HCT116 (cell line): ENCODE measurements around the gene TMCC1. TPM values are rescaled to one million over a fixed set of nuclear protein-coding genes. Genes with fewer than 3 reads are reported as not detected.

Experiments used
- ATAC-seq: fragments of 200-7000 bp; cut with Tn5 transposase; 2 replicates; pipeline ENCODE4 v1.9.1; 2020; ENCODE audit warnings: mild to moderate bottlenecking, moderate library complexity
- BruUV-seq: library from RNA; stranded (reverse); fragments of 400-500 nt; replicated peaks from 2 replicates; lab custom pipeline; 2021; lab: Mats Ljungman, UMichigan
- CTCF ChIA-PET: fragments of 300-600 bp; sonication (Branson Sonifier 250); formaldehyde crosslinking; loops from one replicate; lab custom pipeline; 2021; ENCODE audit warnings: antibody characterized with exemption; lab: Charles Lee
- POLR2A ChIA-PET: fragments of 300-600, 350-600 bp; sonication (Branson Sonifier 250); formaldehyde crosslinking; loops from one replicate; lab custom pipeline; 2021; ENCODE audit warnings: antibody characterized with exemption; lab: Charles Lee
- RAD21 ChIA-PET, 2 experiments: fragments of 300-600 bp; sonication (Branson Sonifier 250); formaldehyde crosslinking; loops; one replicate each; lab custom pipeline; 2023; ENCODE audit warnings: low total read pairs in 2 of 2; ENCODE audit not compliant: uncharacterized antibody in 2 of 2, unreplicated experiment in 2 of 2, low non-redundant PET in 1 of 2; lab: Charles Lee
- DNase-seq: peaks from one replicate; pipeline ENCODE4 v3.0.0-alpha.2; 2010; ENCODE audit warnings: low read depth, low spot score
- H2AFZ ChIP-seq: fragments of 200-600 bp; shearing (Covaris generic), sonication (generic); 2 replicates; pipeline ENCODE4 v1.6.1; 2017; ENCODE audit warnings: low read depth, mixed run types, mixed read lengths, antibody characterized with exemption, low read length; ENCODE audit not compliant: poor library complexity, severe bottlenecking
- H3K27ac ChIP-seq: 2 replicates; pipeline ENCODE4 v1.5.1; 2012; ENCODE audit warnings: low read depth, low read length
- H3K27me3 ChIP-seq: fragments of 200-600 bp; sonication (generic); 2 replicates; pipeline ENCODE4 v1.6.1; 2016; ENCODE audit warnings: mixed run types, low read length, mixed read lengths; ENCODE audit not compliant: insufficient read depth
- H3K36me3 ChIP-seq, 2 experiments: fragments of 200-500 bp in 1 of 2; fragments of 200-600 bp in 1 of 2; sonication (Bioruptor generic) in 1 of 2; sonication (generic) in 1 of 2; 2 replicates each; pipeline versions ENCODE4 v1.5.1 to v1.6.1; 2014 to 2016; ENCODE audit warnings: low read length in 2 of 2, inconsistent platforms in 1 of 2, mixed read lengths in 1 of 2, mixed run types in 1 of 2; ENCODE audit not compliant: insufficient read depth in 2 of 2, control insufficient read depth in 1 of 2
- H3K4me1 ChIP-seq, 2 experiments: fragments of 200-600 bp in 1 of 2; sonication (generic) in 1 of 2; 2 replicates each; pipeline versions ENCODE4 v1.5.1 to v1.6.1; 2012 to 2017; ENCODE audit warnings: low read length in 2 of 2, inconsistent platforms in 1 of 2, mild to moderate bottlenecking in 1 of 2, mixed read lengths in 1 of 2, mixed run types in 1 of 2, moderate library complexity in 1 of 2; ENCODE audit not compliant: insufficient read depth in 2 of 2, control insufficient read depth in 1 of 2
- H3K4me2 ChIP-seq: fragments of 200-600 bp; sonication (generic); 2 replicates; pipeline ENCODE4 v1.6.1; 2017; ENCODE audit warnings: mixed run types, low read length, mixed read lengths
- H3K4me3 ChIP-seq, 2 experiments: fragments of 200-600 bp in 1 of 2; sonication (generic) in 1 of 2; replicated peaks in 1 of 2; 2 replicates each; pipeline ENCODE4 v1.5.1; 2011 to 2016; ENCODE audit warnings: low read length in 2 of 2, control low read depth in 1 of 2, low read depth in 1 of 2, mild to moderate bottlenecking in 1 of 2, mixed read lengths in 1 of 2, mixed run types in 1 of 2
- H3K79me2 ChIP-seq: fragments of 200-600 bp; sonication (generic); 2 replicates; pipeline ENCODE4 v1.6.1; 2017; ENCODE audit warnings: mild to moderate bottlenecking, mixed run types, low read length, moderate library complexity, mixed read lengths; ENCODE audit not compliant: insufficient read depth
- H3K9ac ChIP-seq: fragments of 200-600 bp; sonication (generic); 2 replicates; pipeline ENCODE4 v1.6.1; 2016; ENCODE audit warnings: low read length, mixed read lengths
- H3K9me2 ChIP-seq: fragments of 200-600 bp; sonication (generic), shearing (Covaris generic); 2 replicates; pipeline ENCODE4 v1.6.1; 2017; ENCODE audit warnings: mixed run types, mild to moderate bottlenecking, moderate library complexity; ENCODE audit not compliant: insufficient read depth
- H3K9me3 ChIP-seq, 2 experiments: fragments of 200-500 bp in 1 of 2; fragments of 200-600 bp in 1 of 2; sonication (Bioruptor generic) in 1 of 2; sonication (generic) in 1 of 2; 2 replicates each; pipeline ENCODE4 v1.6.1; 2014 to 2017; ENCODE audit warnings: low read length in 2 of 2, mixed read lengths in 2 of 2, inconsistent platforms in 1 of 2, low read depth in 1 of 2, mild to moderate bottlenecking in 1 of 2, mixed run types in 1 of 2, moderate library complexity in 1 of 2; ENCODE audit not compliant: control insufficient read depth in 1 of 2, insufficient read depth in 1 of 2
- H4K20me1 ChIP-seq: fragments of 200-600 bp; sonication (generic), shearing (Covaris generic); 2 replicates; pipeline ENCODE4 v1.6.1; 2017; ENCODE audit warnings: mixed run types, mild to moderate bottlenecking, moderate library complexity; ENCODE audit not compliant: insufficient read depth
- POLR2A ChIP-seq: IDR thresholded peaks from 2 replicates; pipeline ENCODE4 v1.7.0; 2011; ENCODE audit warnings: borderline replicate concordance; ENCODE audit not compliant: insufficient read depth, insufficient read length; ENCODE audit errors: extremely low read depth
- POLR2AphosphoS5 ChIP-seq: IDR thresholded peaks from 2 replicates; pipeline ENCODE4 v1.6.1; 2011; ENCODE audit warnings: mild to moderate bottlenecking, low read depth, low read length, moderate library complexity
- intact Hi-C: fragments of 100-400 bp; cut with micrococcal nuclease; formaldehyde crosslinking; loops from 2 replicates; pipeline ENCODE4 v1.10.0; 2022
- total RNA-seq: library from RNA; stranded (reverse); gene quantifications from one replicate; pipeline ENCODE4 v1.2.1, GENCODE V29; 2021; ENCODE audit not compliant: unreplicated experiment
- TF ChIP-seq, protein P1 (sequence below): IDR thresholded peaks from 2 replicates; pipeline ENCODE4 v1.6.1; 2011; ENCODE audit warnings: mild to moderate bottlenecking, low read length, moderate library complexity; ENCODE audit not compliant: insufficient replicate concordance; ENCODE audit errors: extremely low read depth

The TMCC1 gene
- total RNA-seq, 1 experiment from 2014 or later: 32.5 TPM

- H3K4me3 ChIP-seq: peak within 1 kb of the TSS; percentile 50 to 70
- no TSS peak for BruUV-seq
- peak within 1 kb of the TSS; percentile 68 for H3K9ac ChIP-seq
- RAD21 ChIA-PET: no interaction called here
- H3K27me3 ChIP-seq: no peaks in the 10 kb centered on the region
- H2AFZ ChIP-seq: peak within 1 kb of the TSS; percentile 61
- no peaks in the 10 kb centered on the region for H3K36me3 ChIP-seq
- peaks cover 15 to 53% of the 10 kb centered on the region in 2 experiments for H3K4me1 ChIP-seq
- peaks cover 30% of the 10 kb centered on the region; the same call in 1 of the 2 replicates for H3K79me2 ChIP-seq
- H3K4me2 ChIP-seq: peak within 1 kb of the TSS; percentile 93
- CTCF ChIA-PET: interaction anchor here (0.9 kb wide), 1 partner anchor 117 kb away, joined by 3 read pairs; no protein-coding TSS in a partner anchor
- H4K20me1 ChIP-seq: no peaks in the 10 kb centered on the region
- peak; percentile 71 for ATAC-seq
- DNase-seq: no peak
- intact Hi-C loops: loop anchor here (5.0 kb wide), 1 partner anchor 115 kb away; no protein-coding TSS in a partner anchor
- H3K9me3 ChIP-seq: no peaks in the 10 kb centered on the region
- no peaks in the 10 kb centered on the region for H3K9me2 ChIP-seq
- TF ChIP-seq POLR2AphosphoS5 (peak; percentile 64), POLR2A (peak; percentile 44)
- TF ChIP-seq, protein P1, sequence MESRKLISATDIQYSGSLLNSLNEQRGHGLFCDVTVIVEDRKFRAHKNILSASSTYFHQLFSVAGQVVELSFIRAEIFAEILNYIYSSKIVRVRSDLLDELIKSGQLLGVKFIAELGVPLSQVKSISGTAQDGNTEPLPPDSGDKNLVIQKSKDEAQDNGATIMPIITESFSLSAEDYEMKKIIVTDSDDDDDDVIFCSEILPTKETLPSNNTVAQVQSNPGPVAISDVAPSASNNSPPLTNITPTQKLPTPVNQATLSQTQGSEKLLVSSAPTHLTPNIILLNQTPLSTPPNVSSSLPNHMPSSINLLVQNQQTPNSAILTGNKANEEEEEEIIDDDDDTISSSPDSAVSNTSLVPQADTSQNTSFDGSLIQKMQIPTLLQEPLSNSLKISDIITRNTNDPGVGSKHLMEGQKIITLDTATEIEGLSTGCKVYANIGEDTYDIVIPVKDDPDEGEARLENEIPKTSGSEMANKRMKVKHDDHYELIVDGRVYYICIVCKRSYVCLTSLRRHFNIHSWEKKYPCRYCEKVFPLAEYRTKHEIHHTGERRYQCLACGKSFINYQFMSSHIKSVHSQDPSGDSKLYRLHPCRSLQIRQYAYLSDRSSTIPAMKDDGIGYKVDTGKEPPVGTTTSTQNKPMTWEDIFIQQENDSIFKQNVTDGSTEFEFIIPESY: no peak
- TF ChIP-seq, all 23 proteins: peak for 2
- POLR2A ChIA-PET: no interaction called here
- peak within 1 kb of the TSS; percentile 72 for H3K27ac ChIP-seq
These were observed 286.7 kb downstream of the TMCC1 start, which contains the start of gene PLXND1 for GRCh38 chr3:129606636-129607390. PLXND1 (minus strand) TSS chr3:129606676; CDS start chr3:129606639, 37 bp downstream.
